Mucosa of descending colon (tissue), 3 donors: ENCODE results near the gene TMEM205. TPM values are rescaled to one million over a fixed set of nuclear protein-coding genes. Genes with fewer than 3 reads are reported as not detected.
"Not testable (repeated sequence)": the region's sequence is repeated elsewhere in the genome, so short reads cannot be mapped to it uniquely, and the experiment has no call there.

Experiments used
- ATAC-seq: fragments of 200-7000 bp; cut with Tn5 transposase; one replicate; pipeline ENCODE4 v1.9.1; 2020; ENCODE audit warnings: mild to moderate bottlenecking, moderate library complexity
- DNase-seq, 3 donors: peaks; one replicate each; pipeline ENCODE4 v3.0.0-alpha.2; 2020
- H3K36me3 ChIP-seq: fragments of 200-600 bp; one replicate; pipeline ENCODE4 v1.8.0; 2021; ENCODE audit warnings: low read depth, mild to moderate bottlenecking
- H3K4me1 ChIP-seq: fragments of 200-600 bp; one replicate; pipeline ENCODE4 v1.8.0; 2021; ENCODE audit warnings: low read depth, mild to moderate bottlenecking
- H3K4me3 ChIP-seq: fragments of 200-600 bp; one replicate; pipeline ENCODE4 v1.8.0; 2021; ENCODE audit warnings: mild to moderate bottlenecking
- H3K9me3 ChIP-seq: fragments of 200-600 bp; one replicate; pipeline ENCODE4 v1.8.0; 2021; ENCODE audit warnings: mild to moderate bottlenecking
- intact Hi-C, 2 donors: fragments of 100-400 bp; cut with DNase I in 1 of 2; cut with micrococcal nuclease in 1 of 2; formaldehyde crosslinking; loops; one replicate each; pipeline versions ENCODE4 v1.11.0 to v1.11.1; 2022; cut with DNase I, micrococcal nuclease
- total RNA-seq, 3 donors: library from RNA; stranded (reverse); fragmentation: NEBNext Ultra II Directional in 2 of 3; extraction: Animal tissue kit (Norgen Biotek cat#: 25700) in 2 of 3; gene quantifications; one replicate each; pipeline versions ENCODE4 v1.2.1 to v1.2.4, GENCODE V29; 2021 to 2023
- TF ChIP-seq, protein P1 (sequence below): fragments of 200-600 bp; IDR thresholded peaks from one replicate; pipeline ENCODE4 v1.8.0; 2022; ENCODE audit warnings: antibody characterized with exemption, mild to moderate bottlenecking
- donor health status: DM: no; HTN: no; CAD: no; lungs with moderate emphysema.
- donor health status: DM: no; HTN: no; CAD: no.
- donor health status: DM: no; HTN: yes; CAD: no.

TMEM205 gene
- total RNA-seq, 3 donors from 2014 or later = 37.3 to 61.8 (median 55.7) TPM

DNA sequence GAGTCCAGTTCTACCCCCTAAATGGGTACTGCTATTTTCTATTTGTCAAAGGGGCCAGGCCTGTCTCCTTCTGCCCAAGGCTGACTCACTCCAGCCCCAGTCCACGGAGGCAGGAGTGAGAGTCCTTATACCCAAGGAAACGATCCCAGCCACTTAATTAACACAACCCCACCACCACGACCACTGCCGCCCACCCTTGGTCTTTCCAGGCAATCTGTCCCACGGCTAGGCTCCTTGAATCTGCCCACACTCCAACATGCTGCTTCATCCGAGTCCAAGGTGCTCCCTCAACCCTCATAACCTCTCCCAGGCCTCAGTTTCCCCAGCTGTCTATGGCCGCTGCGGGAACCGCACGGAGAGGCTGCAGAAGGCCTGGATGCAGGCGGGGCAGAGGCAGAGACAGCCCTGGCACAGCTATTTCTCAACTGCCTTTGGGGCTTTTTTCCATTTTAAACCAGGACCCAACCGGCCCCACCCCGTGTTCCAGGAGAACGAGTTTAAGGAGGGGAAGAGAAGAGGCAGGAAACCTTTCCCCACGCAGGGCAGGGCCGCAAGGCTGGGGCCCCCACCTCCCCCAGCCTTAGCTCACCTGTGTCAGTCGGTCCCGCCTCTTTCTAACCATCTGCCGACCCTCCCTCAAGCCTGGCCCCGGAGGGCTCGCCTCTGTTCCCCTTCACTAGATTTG is 7.4 kb downstream of the TMEM205 start:
- TF ChIP-seq, protein P1, sequence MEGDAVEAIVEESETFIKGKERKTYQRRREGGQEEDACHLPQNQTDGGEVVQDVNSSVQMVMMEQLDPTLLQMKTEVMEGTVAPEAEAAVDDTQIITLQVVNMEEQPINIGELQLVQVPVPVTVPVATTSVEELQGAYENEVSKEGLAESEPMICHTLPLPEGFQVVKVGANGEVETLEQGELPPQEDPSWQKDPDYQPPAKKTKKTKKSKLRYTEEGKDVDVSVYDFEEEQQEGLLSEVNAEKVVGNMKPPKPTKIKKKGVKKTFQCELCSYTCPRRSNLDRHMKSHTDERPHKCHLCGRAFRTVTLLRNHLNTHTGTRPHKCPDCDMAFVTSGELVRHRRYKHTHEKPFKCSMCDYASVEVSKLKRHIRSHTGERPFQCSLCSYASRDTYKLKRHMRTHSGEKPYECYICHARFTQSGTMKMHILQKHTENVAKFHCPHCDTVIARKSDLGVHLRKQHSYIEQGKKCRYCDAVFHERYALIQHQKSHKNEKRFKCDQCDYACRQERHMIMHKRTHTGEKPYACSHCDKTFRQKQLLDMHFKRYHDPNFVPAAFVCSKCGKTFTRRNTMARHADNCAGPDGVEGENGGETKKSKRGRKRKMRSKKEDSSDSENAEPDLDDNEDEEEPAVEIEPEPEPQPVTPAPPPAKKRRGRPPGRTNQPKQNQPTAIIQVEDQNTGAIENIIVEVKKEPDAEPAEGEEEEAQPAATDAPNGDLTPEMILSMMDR = no peak
- H3K36me3 ChIP-seq = no peaks in the 10 kb centered on the region
- H3K4me3 ChIP-seq = peak overlapping the region; percentile 67
- H3K9me3 ChIP-seq = no peaks in the 10 kb centered on the region
- peaks cover 16% of the 10 kb centered on the region for H3K4me1 ChIP-seq
- DNase-seq (peak in 1 of 3 donors; percentile 58), ATAC-seq (peak; percentile 49)
- intact Hi-C loops = no loop called here

DNA sequence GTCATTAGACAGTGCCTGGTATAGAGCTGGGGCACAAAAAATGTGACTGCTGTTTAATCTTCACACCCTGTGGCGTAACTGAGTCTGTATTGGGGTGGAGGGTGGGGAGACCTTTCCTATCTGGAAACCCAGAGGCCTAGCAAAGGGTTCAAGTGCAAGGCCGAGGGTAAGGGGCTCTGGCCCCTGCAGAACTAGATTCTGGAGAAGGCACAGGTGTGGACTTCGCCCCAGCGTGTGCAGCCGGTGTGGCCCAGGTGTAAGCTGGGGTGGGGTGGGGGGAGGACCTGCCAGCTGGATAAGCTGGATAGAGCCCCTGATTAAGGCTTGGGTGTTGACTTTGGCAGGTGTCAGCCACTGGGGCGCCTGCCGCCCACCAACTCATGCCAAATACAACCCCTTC is 7.9 kb downstream of the TMEM205 start:
- Histone ChIP-seq H3K36me3 (no peaks in the 10 kb centered on the region), H3K4me3 (no peak overlapping the region), H3K4me1 (peaks cover 16% of the 10 kb centered on the region), H3K9me3 (no peaks in the 10 kb centered on the region)
- DNase-seq = peak in 2 of 3 donors; percentile 52 to 58
- peak; percentile 45 for ATAC-seq
- TF ChIP-seq, protein P1 = no peak
- intact Hi-C loops = no loop called here

DNA sequence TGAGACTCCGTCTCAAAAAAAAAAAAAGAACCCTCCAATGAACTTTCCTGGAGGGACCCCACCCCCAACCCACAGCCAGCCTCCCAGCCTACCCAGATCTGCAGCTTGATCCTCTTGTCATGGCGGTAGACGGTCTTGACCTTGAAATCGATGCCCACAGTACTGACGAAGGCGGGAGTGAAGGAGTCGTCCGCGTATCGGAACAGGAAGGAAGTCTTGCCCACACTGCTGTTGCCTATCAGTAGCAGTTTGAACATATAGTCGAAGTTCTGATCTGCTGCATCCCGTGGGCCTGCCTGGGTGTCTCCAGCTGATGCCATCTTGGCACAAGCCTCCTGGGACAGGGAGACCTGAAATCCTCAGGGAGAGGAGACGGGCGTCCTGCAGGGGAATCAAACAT is 9.0 kb downstream of the TMEM205 start:
- TF ChIP-seq, protein P1 = no peak
- intact Hi-C loops = no loop called here

DNA sequence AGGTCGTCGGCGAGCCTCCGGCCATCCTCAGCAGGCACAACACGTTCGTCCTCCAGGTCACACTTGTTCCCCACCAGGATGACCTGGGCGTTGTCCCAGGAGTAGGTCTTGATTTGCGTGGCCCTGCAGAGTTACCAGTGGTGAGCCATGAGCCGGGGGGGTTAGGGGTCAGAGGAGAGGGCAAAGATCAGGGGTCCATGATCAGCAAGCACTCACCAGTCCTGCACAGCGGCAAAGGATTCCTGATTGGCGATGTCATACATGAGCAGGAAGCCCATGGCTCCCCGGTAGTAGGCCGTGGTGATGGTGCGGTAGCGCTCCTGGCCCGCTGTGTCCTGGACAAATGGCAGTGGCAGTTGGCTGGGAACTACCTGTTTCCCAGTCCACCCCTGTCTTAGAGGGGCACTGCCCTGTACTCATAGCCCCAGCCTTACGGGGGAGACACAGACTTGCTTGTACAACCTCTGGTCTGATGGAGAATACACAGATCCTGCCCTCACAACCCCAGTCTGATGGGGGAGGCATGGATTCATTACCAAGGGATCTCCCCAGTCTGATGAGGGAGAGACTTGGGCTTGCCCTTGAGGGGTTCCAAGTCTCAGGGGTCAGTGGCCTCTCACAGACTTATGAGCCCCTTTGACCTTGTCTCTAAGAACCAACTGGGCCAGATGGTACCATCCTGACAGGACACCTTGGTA is 10.5 kb downstream of the TMEM205 start:
- H3K36me3 ChIP-seq = no peaks in the 10 kb centered on the region

More for the DNA sequence above, 9.0 kb downstream of the TMEM205 start:
- peak in 1 of 3 donors; percentile 37 for DNase-seq
- ATAC-seq = no peak
- Histone ChIP-seq H3K4me1 (peaks cover 16% of the 10 kb centered on the region), H3K4me3 (no peak overlapping the region), H3K36me3 (no peaks in the 10 kb centered on the region), H3K9me3 (no peaks in the 10 kb centered on the region)

DNA sequence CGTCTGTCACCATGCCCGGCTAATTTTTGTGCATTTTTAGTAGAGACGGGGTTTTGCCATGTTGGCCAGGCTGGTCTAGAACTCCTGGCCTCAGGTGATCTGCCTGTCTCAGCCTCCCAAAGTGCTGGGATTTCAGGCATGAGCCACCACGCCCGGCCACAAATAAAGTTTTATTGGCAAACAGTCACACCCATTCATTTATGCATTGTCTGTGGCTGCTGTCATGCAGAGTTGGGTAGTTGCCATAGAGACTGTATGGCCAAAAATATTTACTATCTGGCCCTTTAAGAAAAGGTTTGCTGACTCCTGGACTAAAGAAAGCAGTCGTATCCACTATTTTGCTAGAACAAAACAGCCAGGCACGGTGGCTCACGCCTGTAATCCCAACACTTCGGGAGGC is 12.2 kb downstream of the TMEM205 start:
- H3K4me3 ChIP-seq, H3K4me1 ChIP-seq, H3K9me3 ChIP-seq, H3K36me3 ChIP-seq, intact Hi-C loops, DNase-seq: not testable (repeated sequence)
- peak; percentile 72 for ATAC-seq

More for the DNA sequence above, 10.5 kb downstream of the TMEM205 start:
- intact Hi-C loops = no loop called here
- DNase-seq = peak in 1 of 3 donors; percentile 40
- TF ChIP-seq, protein P1 = no peak
- Histone ChIP-seq H3K4me1 (peaks cover 16% of the 10 kb centered on the region), H3K4me3 (no peak overlapping the region), H3K9me3 (no peaks in the 10 kb centered on the region)
- no peak for ATAC-seq

DNA sequence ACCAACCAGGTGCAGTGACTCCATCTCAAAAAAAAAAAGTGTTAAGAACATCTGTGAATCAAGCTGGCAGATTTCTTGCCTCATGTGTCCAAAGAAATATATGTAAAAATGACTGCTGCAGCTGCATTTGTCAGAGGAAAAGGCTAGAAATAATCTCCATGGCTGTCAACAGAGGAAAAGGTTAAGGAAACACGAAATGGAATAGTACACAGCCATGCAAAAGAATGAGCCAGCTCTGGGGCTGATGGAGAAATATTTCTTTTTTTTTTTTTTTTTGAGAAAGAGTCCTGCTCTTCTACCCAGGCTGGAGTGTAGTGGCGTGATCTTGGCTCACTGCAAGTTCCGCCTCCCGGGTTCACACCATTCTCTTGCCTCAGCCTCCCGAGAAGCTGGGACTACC is 13.2 kb downstream of the TMEM205 start:
- Histone ChIP-seq H3K4me3 (no peak overlapping the region), H3K9me3 (no peaks in the 10 kb centered on the region), H3K4me1 (peaks cover under 1% of the 10 kb centered on the region), H3K36me3 (no peaks in the 10 kb centered on the region)
- intact Hi-C loops = no loop called here
- ATAC-seq (no peak), DNase-seq (peak in 1 of 3 donors; percentile 25)
- TF ChIP-seq, protein P1 = no peak
